M059J (cell line): ENCODE measurements around the gene L3HYPDH. TPM values are rescaled to one million over a fixed set of nuclear protein-coding genes. Genes with fewer than 3 reads are reported as not detected.

ENCODE experiments used
- DNase-seq: peaks from one replicate; pipeline ENCODE4 v3.0.0-alpha.2; 2012; ENCODE audit warnings: low read depth
- total RNA-seq: library from RNA; depleted of rRNA; stranded (reverse); fragments of >200 nt; shearing (Covaris generic); gene quantifications from 2 replicates; pipeline ENCODE4 v1.2.3, GENCODE V29; 2014; rRNA removed

Gene L3HYPDH
- total RNA-seq, 1 experiment from 2014 or later = 38.1 TPM

DNA sequence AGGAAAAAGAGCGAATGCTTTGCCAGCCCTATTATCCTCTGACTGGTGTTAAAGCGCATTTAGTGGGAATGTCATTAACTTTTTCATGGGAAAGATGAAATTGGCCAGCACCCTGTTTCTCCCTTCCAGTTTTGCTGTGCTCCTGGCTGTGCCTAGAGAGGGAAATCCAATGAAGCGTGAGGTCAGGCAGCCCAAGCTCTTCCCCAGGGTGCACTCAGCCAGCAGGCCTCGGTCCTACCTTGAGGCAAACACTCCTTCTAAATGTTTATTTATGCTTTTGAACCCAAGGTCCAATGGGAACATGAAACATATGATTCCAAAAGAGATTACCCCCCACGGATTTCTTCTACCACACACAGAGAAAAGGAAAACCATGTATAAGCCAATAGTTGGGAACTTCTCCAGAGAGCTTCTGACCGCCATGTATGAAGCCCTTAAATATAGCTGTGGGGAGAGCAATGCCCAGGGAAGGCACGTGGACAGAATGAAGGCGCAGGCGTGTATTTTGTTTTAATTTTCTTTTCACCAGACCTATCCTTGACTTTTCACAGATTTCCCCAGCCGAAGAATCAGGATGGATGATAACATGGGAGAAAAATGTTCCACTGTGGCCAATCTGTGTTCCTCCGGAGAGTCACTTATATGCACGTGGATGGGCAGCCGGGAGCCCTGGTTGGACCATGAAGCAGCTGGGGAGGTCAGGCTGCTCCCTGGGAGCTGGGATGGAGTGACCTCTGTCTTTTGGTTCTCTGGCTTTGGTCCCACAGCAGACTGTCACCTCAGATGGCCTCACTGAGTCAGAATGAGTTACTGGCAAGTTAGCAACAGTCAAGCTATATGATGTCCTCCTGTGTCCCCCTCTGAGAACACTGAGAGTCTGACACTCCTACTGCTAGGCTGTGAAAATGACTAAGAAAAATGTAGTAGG lies 56.3 kb downstream of the L3HYPDH start:
- DNase-seq = peak; percentile 73

DNA sequence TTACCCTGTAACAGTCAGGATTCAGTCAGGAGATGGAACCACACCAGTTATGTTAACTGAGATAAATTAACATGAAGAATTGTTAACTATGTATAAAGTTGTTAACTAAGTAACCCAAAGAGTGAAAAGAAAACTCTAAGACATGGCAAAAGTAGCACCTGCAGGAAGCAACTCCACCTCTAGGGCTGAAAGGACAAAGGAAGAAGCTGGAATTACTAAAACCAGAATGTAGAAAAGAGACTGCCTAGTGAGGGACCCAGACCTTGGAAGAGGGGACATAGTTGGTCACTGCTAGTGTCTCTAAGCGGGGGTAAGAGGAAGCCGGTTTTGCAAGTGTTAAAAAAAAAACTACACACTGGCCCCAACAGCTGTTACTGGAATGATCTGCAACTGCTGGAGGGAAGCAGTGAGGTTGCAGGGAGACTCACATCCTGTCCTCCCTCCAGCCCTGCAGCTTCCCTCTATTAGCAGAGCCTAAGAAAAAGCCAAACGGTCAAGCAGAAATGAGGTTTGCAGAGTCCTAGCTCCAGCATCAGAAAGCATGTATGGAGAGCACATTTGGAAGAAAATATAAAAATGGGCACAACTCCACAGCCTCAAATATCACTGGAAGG lies 58.8 kb downstream of the L3HYPDH start:
- no peak for DNase-seq

- no peak for DNase-seq
Observed at GRCh38 chr14:59424341-59425071, 59.7 kb downstream of the L3HYPDH start.

Other genes with a start within 250 kb of the L3HYPDH start
- gene GPR135, start 19.0 kb downstream of the L3HYPDH start, total RNA-seq = 0.79 and 1.3 TPM in 2 replicates
- gene JKAMP, start 109 bp upstream of the L3HYPDH start, total RNA-seq = 131 and 142 TPM in 2 replicates
- not detected in 2 replicates for gene CCDC175, start 92.4 kb upstream of the L3HYPDH start, total RNA-seq